ENCODE data around the gene SLC29A3. TPM values are rescaled to one million over a fixed set of nuclear protein-coding genes. Genes with fewer than 3 reads are reported as not detected.

SLC29A3 gene
- total and polyA plus RNA-seq, 7 donors, result 2.3 to 6.2 (median 4.6) TPM

DNA sequence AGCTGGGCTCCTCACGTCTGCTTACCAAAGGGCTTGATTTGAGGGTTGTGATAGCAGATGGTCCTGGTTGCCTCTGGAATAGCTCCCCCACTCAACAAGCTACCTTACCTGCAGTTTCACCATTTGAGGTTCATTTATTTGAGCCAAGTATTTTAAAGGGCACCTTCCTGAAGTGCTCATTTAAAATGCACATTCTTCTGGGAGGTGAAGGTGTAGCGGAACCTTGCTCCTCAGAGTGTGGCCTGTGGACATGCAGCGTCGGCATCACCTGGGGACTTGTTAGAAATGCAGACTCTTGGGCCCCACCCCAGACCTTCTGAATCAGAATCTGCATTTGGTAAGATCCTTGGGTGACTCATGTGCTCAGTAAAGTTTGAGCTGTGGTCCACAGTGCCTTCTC, 79.9 kb downstream of the SLC29A3 start:
- Histone ChIP-seq H3K4me1 (peaks cover 0 to 26% (median 18%) of the 10 kb centered on the region in 4 donors), H3K27ac (no peak overlapping the region), H3K27me3 (peaks cover 25 to 66% (median 52%) of the 10 kb centered on the region in 3 donors), H3K9me3 (no peaks in the 10 kb centered on the region), H3K4me3 (no peak overlapping the region), H3K36me3 (no peaks in the 10 kb centered on the region)
- WGBS, 2 donors, result 67 to 77% methylated on average over 4 of the region's 4 CpGs
- intact Hi-C loops (cut with DNase I), result loop anchor here (5.0 kb wide), 4 partner anchors 78 to 413 kb away; partner anchors contain the start of gene SLC29A3
- DNase-seq, result no peak
- TF ChIP-seq POLR2AphosphoS5 (IDR thresholded peaks at IDR 0.05) (no peak), POLR2A (IDR thresholded peaks at IDR 0.05) (no peak), CTCF (IDR thresholded peaks at IDR 0.05) (no peak), EP300 (IDR thresholded peaks at IDR 0.05) (no peak)

GRCh38 chr10:71399946-71400345, 80.9 kb downstream of the SLC29A3 start:
- WGBS, 2 donors, result 73 to 86% methylated on average over 5 of the region's 5 CpGs
- Histone ChIP-seq H3K27ac (no peak overlapping the region), H3K4me3 (no peak overlapping the region), H3K27me3 (peaks cover 25 to 75% (median 55%) of the 10 kb centered on the region in 3 donors), H3K9me3 (no peaks in the 10 kb centered on the region), H3K4me1 (peaks cover 0 to 26% (median 18%) of the 10 kb centered on the region in 4 donors), H3K36me3 (no peaks in the 10 kb centered on the region)
- no peak for DNase-seq
- intact Hi-C loops (cut with DNase I), result loop anchor here (5.0 kb wide), 4 partner anchors 77 to 412 kb away; partner anchors contain the start of gene SLC29A3
- TF ChIP-seq EP300 (IDR thresholded peaks at IDR 0.05) (no peak), CTCF (IDR thresholded peaks at IDR 0.05) (no peak), POLR2A (IDR thresholded peaks at IDR 0.05) (no peak), POLR2AphosphoS5 (IDR thresholded peaks at IDR 0.05) (no peak)

DNA sequence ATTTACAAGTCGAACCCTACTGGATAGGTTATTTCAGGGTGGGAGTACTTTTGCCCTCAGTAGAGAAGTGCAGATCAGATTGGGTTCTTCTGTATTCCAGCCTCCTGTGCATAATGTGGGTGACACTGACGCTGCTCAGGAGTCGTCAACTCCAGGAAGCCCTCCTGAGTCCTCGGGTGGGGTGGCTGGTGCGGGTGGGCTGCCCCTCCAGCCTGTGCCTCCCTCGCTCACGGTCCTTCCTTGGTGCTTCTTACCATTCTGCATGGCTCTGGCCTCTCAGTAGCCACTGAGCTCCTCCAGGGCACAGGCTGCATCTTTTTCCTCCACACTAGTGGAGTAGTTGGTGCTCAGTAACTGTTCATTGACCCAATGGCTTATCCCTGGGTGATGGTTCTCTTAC, 82.0 kb downstream of the SLC29A3 start:
- TF ChIP-seq CTCF (IDR thresholded peaks at IDR 0.05), result no peak
- TF ChIP-seq EP300 (IDR thresholded peaks at IDR 0.05), result no peak
- no peak for TF ChIP-seq POLR2AphosphoS5 (IDR thresholded peaks at IDR 0.05)
- TF ChIP-seq POLR2A (IDR thresholded peaks at IDR 0.05), result no peak
- Histone ChIP-seq H3K4me1 (peaks cover 0 to 26% (median 18%) of the 10 kb centered on the region in 4 donors), H3K27ac (no peak overlapping the region), H3K36me3 (no peaks in the 10 kb centered on the region), H3K4me3 (no peak overlapping the region), H3K9me3 (no peaks in the 10 kb centered on the region), H3K27me3 (peaks cover 25 to 75% (median 55%) of the 10 kb centered on the region in 3 donors)
- DNase-seq, result no peak
- intact Hi-C loops (cut with DNase I), result no loop called here
- 85 to 93% methylated on average over 7 of the region's 7 CpGs for WGBS, 2 donors

DNA sequence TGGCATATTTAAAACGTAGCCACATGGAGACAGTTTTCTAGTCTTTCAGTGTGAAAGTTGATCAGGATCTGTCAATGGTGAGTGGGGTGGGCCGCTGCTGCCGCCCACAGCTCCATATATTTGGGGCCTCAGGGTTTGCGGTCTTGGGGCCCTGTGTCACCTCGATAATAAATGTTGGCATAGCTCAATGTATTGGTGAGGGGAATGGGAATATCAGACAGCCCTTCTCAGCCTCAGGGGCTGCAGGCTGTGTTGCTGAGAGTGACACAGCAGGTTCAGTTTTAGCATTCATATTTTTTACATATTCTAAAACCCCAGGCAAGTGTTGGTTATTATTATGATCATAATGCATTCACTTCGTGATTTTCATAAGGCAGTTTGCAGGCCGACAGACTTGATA, 82.9 kb downstream of the SLC29A3 start:
- DNase-seq, result no peak
- no peaks in the 10 kb centered on the region for H3K9me3 ChIP-seq
- intact Hi-C loops (cut with DNase I), result no loop called here
- H3K4me3 ChIP-seq, result no peak overlapping the region
- H3K27ac ChIP-seq, result no peak overlapping the region
- no peaks in the 10 kb centered on the region for H3K36me3 ChIP-seq
- peaks cover 0 to 18% (median 14%) of the 10 kb centered on the region in 4 donors for H3K4me1 ChIP-seq
- 91 to 92% methylated on average over 7 of the region's 7 CpGs for WGBS, 2 donors
- TF ChIP-seq POLR2A (IDR thresholded peaks at IDR 0.05), result no peak
- TF ChIP-seq POLR2AphosphoS5 (IDR thresholded peaks at IDR 0.05), result no peak
- TF ChIP-seq EP300 (IDR thresholded peaks at IDR 0.05), result no peak
- no peak for TF ChIP-seq CTCF (IDR thresholded peaks at IDR 0.05)
- peaks cover 25 to 74% (median 55%) of the 10 kb centered on the region in 3 donors for H3K27me3 ChIP-seq
